Measurements from ENCODE around the gene STN1.

Gene STN1

GRCh38 chr10:103936022-103936421 lies 18.0 kb upstream of the STN1 start:
- TF ChIP-seq CTCF (IDR thresholded peaks at IDR 0.05; ENCODE audit: extremely low read depth, missing control alignments), result no peak
- no peak for DNase-seq (ENCODE audit: low spot score)

- DNase-seq (ENCODE audit: low spot score), result no peak
- TF ChIP-seq CTCF (IDR thresholded peaks at IDR 0.05; ENCODE audit: extremely low read depth, missing control alignments), result no peak
Observed at GRCh38 chr10:103934308-103934707, 16.3 kb upstream of the STN1 start.

- DNase-seq (ENCODE audit: low spot score), result no peak
- TF ChIP-seq CTCF (IDR thresholded peaks at IDR 0.05; ENCODE audit: extremely low read depth, missing control alignments), result no peak
Observed at GRCh38 chr10:103933557-103934121, 15.7 kb upstream of the STN1 start.

- no peak for DNase-seq (ENCODE audit: low spot score)
Observed at GRCh38 chr10:103932971-103933370, 15.0 kb upstream of the STN1 start.

GRCh38 chr10:103932271-103932670 lies 14.3 kb upstream of the STN1 start:
- no peak for TF ChIP-seq CTCF (IDR thresholded peaks at IDR 0.05; ENCODE audit: extremely low read depth, missing control alignments)

More at GRCh38 chr10:103932971-103933370, 15.0 kb upstream of the STN1 start:
- TF ChIP-seq CTCF (IDR thresholded peaks at IDR 0.05; ENCODE audit: extremely low read depth, missing control alignments), result no peak

GRCh38 chr10:103931603-103932002 lies 13.6 kb upstream of the STN1 start:
- no peak for TF ChIP-seq CTCF (IDR thresholded peaks at IDR 0.05; ENCODE audit: extremely low read depth, missing control alignments)
- no peak for DNase-seq (ENCODE audit: low spot score)

More at GRCh38 chr10:103932271-103932670, 14.3 kb upstream of the STN1 start:
- no peak for DNase-seq (ENCODE audit: low spot score)

GRCh38 chr10:103930881-103931280 lies 12.9 kb upstream of the STN1 start:
- TF ChIP-seq CTCF (IDR thresholded peaks at IDR 0.05; ENCODE audit: extremely low read depth, missing control alignments), result no peak
- no peak for DNase-seq (ENCODE audit: low spot score)
